ENCODE data around the gene FNDC10.

GRCh38 chr1:1622788-1623094 lies 22.8 kb upstream of the FNDC10 start:
- no peak for TF ChIP-seq POLR2A (IDR thresholded peaks at IDR 0.05; ENCODE audit: low read length)
- TF ChIP-seq GATA1 (IDR thresholded peaks at IDR 0.05; ENCODE audit: low read depth, low read length): no peak

All from erythroblast (primary cell).